PC-9 (cell line): Measurements from ENCODE around the gene CABCOCO1. TPM values are rescaled to one million over a fixed set of nuclear protein-coding genes. Genes with fewer than 3 reads are reported as not detected.
"Not testable (repeated sequence)": the region's sequence is repeated elsewhere in the genome, so short reads cannot be mapped to it uniquely, and the experiment has no call there.

Source experiments
- BruUV-seq: library from RNA; stranded (reverse); fragments of 400-500 nt; replicated peaks from 2 replicates; lab custom pipeline; 2021; lab: Mats Ljungman, UMichigan
- CTCF ChIA-PET: fragments of 300-600 bp; sonication (Branson Sonifier 250); formaldehyde crosslinking; loops from one replicate; lab custom pipeline; 2022; ENCODE audit warnings: antibody characterized with exemption; lab: Charles Lee
- POLR2A ChIA-PET: fragments of 300-600 bp; sonication (Branson Sonifier 250); formaldehyde crosslinking; loops from one replicate; lab custom pipeline; 2022; ENCODE audit warnings: antibody characterized with exemption; ENCODE audit not compliant: unreplicated experiment; lab: Charles Lee
- DNase-seq, 2 experiments: peaks; one replicate each; pipeline versions ENCODE4 v3.0.0 to v3.0.0-alpha.2; 2015 to 2022; ENCODE audit warnings: mixed read lengths in 1 of 2
- H2AFZ ChIP-seq: fragments of 200-600 bp; sonication (generic); 2 replicates; pipeline ENCODE4 v1.8.1; 2017; ENCODE audit warnings: antibody characterized with exemption
- H3F3A ChIP-seq: fragments of 200-600 bp; sonication (generic); 2 replicates; pipeline ENCODE4 v1.8.1; 2017; ENCODE audit warnings: antibody characterized with exemption, mild to moderate bottlenecking, low read depth; ENCODE audit not compliant: insufficient read depth
- H3K27ac ChIP-seq: fragments of 200-600 bp; sonication (generic); 2 replicates; pipeline ENCODE4 v1.6.1; 2016; ENCODE audit warnings: mixed run types
- H3K27me3 ChIP-seq: fragments of 200-600 bp; sonication (generic); 2 replicates; pipeline ENCODE4 v1.6.1; 2016; ENCODE audit warnings: low read depth, mixed run types; ENCODE audit not compliant: insufficient read depth
- H3K36me3 ChIP-seq: fragments of 200-600 bp; sonication (generic); 2 replicates; pipeline ENCODE4 v1.6.1; 2016; ENCODE audit warnings: low read depth, mixed run types
- H3K4me1 ChIP-seq: fragments of 200-600 bp; sonication (generic); replicated peaks from 2 replicates; pipeline ENCODE4 v1.6.1; 2016; ENCODE audit warnings: mixed run types; ENCODE audit not compliant: insufficient read depth
- H3K4me2 ChIP-seq: fragments of 200-600 bp; sonication (generic); 2 replicates; pipeline ENCODE4 v1.6.1; 2017; ENCODE audit warnings: mixed run types
- H3K4me3 ChIP-seq: fragments of 200-600 bp; sonication (generic); 2 replicates; pipeline ENCODE4 v1.6.1; 2016; ENCODE audit warnings: mixed run types
- H3K79me2 ChIP-seq: fragments of 200-600 bp; sonication (generic); 2 replicates; pipeline ENCODE4 v1.6.1; 2017; ENCODE audit warnings: low read depth, mixed run types
- H3K9me2 ChIP-seq: fragments of 200-600 bp; sonication (generic); 2 replicates; pipeline ENCODE4 v1.8.1; 2017; ENCODE audit warnings: mild to moderate bottlenecking; ENCODE audit not compliant: insufficient read depth
- H3K9me3 ChIP-seq: fragments of 200-600 bp; sonication (generic); 2 replicates; pipeline ENCODE4 v1.8.1; 2016; ENCODE audit warnings: low read depth; ENCODE audit not compliant: insufficient read depth
- H4K20me1 ChIP-seq: fragments of 200-600 bp; sonication (generic); 2 replicates; pipeline ENCODE4 v1.8.1; 2017; ENCODE audit not compliant: insufficient read depth
- EZH2 ChIP-seq: fragments of 200-600 bp; sonication (generic); IDR thresholded peaks from 2 replicates; pipeline ENCODE4 v1.8.0; 2017; ENCODE audit warnings: antibody characterized with exemption, low read depth
- intact Hi-C: fragments of 100-400 bp; cut with micrococcal nuclease; formaldehyde crosslinking; loops from one replicate; pipeline ENCODE4 v1.10.0; 2022; ENCODE audit not compliant: unreplicated experiment
- total RNA-seq: library from RNA; stranded (reverse); gene quantifications from 2 replicates; pipeline ENCODE4 v1.2.3, GENCODE V29; 2021
- TF ChIP-seq, protein P1 (sequence below): fragments of 200-600 bp; sonication (generic); conservative IDR thresholded peaks from 2 replicates; pipeline ENCODE4 v1.6.1; 2017; ENCODE audit warnings: mixed run types, antibody characterized with exemption, mild to moderate bottlenecking, moderate library complexity

The CABCOCO1 gene
- total RNA-seq, 1 experiment from 2014 or later = not detected

DNA sequence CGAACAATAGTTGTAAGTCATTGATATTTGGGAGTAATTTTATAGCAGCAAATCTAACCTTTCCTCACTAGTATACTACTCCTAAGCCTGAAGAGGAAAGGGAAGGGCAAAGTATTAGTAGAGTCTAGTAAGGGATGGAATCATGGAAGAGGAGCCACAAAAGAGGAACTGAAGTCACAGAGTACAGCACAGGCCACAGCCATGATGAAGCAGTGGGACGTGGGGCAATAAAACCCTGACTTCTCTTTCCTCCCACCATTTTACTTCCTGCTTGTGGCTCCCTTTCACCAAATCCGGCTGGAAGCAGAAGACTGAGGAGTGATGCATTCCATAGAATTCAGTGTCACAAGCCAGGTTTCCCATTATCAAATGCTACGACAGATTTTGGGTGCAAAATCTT lies 58.7 kb downstream of the CABCOCO1 start:
- DNase-seq = no peak
- TF ChIP-seq, protein P1, sequence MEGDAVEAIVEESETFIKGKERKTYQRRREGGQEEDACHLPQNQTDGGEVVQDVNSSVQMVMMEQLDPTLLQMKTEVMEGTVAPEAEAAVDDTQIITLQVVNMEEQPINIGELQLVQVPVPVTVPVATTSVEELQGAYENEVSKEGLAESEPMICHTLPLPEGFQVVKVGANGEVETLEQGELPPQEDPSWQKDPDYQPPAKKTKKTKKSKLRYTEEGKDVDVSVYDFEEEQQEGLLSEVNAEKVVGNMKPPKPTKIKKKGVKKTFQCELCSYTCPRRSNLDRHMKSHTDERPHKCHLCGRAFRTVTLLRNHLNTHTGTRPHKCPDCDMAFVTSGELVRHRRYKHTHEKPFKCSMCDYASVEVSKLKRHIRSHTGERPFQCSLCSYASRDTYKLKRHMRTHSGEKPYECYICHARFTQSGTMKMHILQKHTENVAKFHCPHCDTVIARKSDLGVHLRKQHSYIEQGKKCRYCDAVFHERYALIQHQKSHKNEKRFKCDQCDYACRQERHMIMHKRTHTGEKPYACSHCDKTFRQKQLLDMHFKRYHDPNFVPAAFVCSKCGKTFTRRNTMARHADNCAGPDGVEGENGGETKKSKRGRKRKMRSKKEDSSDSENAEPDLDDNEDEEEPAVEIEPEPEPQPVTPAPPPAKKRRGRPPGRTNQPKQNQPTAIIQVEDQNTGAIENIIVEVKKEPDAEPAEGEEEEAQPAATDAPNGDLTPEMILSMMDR = no peak
- TF ChIP-seq EZH2 = no peak
- no peaks in the 10 kb centered on the region; the same call in 1 of the 2 replicates for H3K9me2 ChIP-seq
- intact Hi-C loops = loop anchor here (10.0 kb wide), 1 partner anchor 117 kb away; no protein-coding TSS in a partner anchor
- POLR2A ChIA-PET = no interaction called here
- H3F3A ChIP-seq = no peaks in the 10 kb centered on the region
- CTCF ChIA-PET = no interaction called here
- H3K9me3 ChIP-seq = no peaks in the 10 kb centered on the region
- H4K20me1 ChIP-seq = no peaks in the 10 kb centered on the region
- no peak overlapping the region for H2AFZ ChIP-seq
- H3K36me3 ChIP-seq = no peaks in the 10 kb centered on the region
- H3K79me2 ChIP-seq = no peaks in the 10 kb centered on the region
- no peaks in the 10 kb centered on the region for H3K27me3 ChIP-seq
- H3K4me1 ChIP-seq = no peaks in the 10 kb centered on the region
- H3K27ac ChIP-seq = no peak overlapping the region
- no TSS peak for BruUV-seq
- H3K4me3 ChIP-seq = no peak overlapping the region
- H3K4me2 ChIP-seq = no peak overlapping the region

DNA sequence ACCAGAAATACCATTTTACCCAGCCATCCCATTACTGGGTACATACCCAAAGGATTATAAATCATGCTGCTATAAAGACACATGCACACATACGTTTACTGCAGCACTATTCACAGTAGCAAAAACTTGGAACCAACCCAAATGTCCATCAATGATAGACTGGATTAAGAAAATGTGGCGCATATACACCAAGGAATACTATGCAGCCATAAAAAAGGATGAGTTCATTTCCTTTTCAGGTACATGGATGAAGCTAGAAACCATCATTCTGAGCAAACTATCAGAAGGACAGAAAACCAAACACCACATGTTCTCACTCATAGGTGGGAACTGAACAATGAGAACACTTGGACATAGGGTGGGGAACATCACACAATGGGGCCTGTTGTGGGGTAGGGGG lies 62.5 kb downstream of the CABCOCO1 start:
- H3K27me3 ChIP-seq, H4K20me1 ChIP-seq, H3K4me3 ChIP-seq, H3F3A ChIP-seq, H2AFZ ChIP-seq, H3K4me1 ChIP-seq, H3K79me2 ChIP-seq, CTCF ChIA-PET, H3K4me2 ChIP-seq, H3K9me2 ChIP-seq, H3K36me3 ChIP-seq, POLR2A ChIA-PET, DNase-seq, H3K27ac ChIP-seq, BruUV-seq, H3K9me3 ChIP-seq: not testable (repeated sequence)
- intact Hi-C loops = loop anchor here (10.0 kb wide), 1 partner anchor 120 kb away; no protein-coding TSS in a partner anchor

GRCh38 chr10:61729596-61729995 lies 66.9 kb downstream of the CABCOCO1 start:
- H2AFZ ChIP-seq = no peak overlapping the region
- no peaks in the 10 kb centered on the region for H3K36me3 ChIP-seq
- H3K27me3 ChIP-seq = no peaks in the 10 kb centered on the region
- intact Hi-C loops = loop anchor here (10.0 kb wide), 1 partner anchor 125 kb away; no protein-coding TSS in a partner anchor
- no peaks in the 10 kb centered on the region for H3F3A ChIP-seq
- H3K9me3 ChIP-seq = no peaks in the 10 kb centered on the region
- no peaks in the 10 kb centered on the region for H4K20me1 ChIP-seq
- H3K4me3 ChIP-seq = no peak overlapping the region
- ChIA-PET CTCF (no interaction called here), POLR2A (no interaction called here)
- no peaks in the 10 kb centered on the region for H3K79me2 ChIP-seq
- H3K9me2 ChIP-seq = no peaks in the 10 kb centered on the region
- no peak for DNase-seq
- H3K4me2 ChIP-seq = no peak overlapping the region
- no peaks in the 10 kb centered on the region for H3K4me1 ChIP-seq
- no TSS peak for BruUV-seq
- TF ChIP-seq, protein P1 = no peak
- TF ChIP-seq EZH2 = no peak
- no peak overlapping the region for H3K27ac ChIP-seq

DNA sequence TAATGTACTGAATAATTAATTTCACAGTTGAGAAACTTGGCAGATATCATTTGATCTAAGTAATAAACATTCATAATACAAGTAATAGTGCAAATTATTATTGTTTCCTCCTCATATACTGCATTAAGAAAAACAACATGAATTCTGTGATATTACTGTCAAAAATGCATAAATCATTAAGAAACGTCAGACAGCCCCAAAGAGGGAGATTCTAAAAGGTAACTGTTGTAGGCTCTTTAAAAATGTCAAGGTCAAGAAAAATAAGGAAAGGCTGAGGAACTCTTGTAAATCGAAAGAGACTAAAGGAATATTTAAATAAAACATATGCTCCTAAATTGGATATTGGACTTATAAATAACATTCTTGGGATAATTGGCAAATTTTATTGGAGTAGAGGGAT lies 67.9 kb downstream of the CABCOCO1 start:
- BruUV-seq = no TSS peak
- no peaks in the 10 kb centered on the region for H4K20me1 ChIP-seq
- H3K9me2 ChIP-seq = no peaks in the 10 kb centered on the region
- H3F3A ChIP-seq = no peaks in the 10 kb centered on the region
- TF ChIP-seq EZH2 = no peak
- TF ChIP-seq, protein P1 = no peak
- H3K4me2 ChIP-seq = no peak overlapping the region
- no peaks in the 10 kb centered on the region for H3K27me3 ChIP-seq
- intact Hi-C loops = loop anchor here (5.0 to 10.0 kb wide), 5 partner anchors 172 to 913 kb away; partner anchors contain the start of gene ARID5B
- H3K9me3 ChIP-seq = no peaks in the 10 kb centered on the region
- no peaks in the 10 kb centered on the region for H3K4me1 ChIP-seq
- POLR2A ChIA-PET = no interaction called here
- no peak overlapping the region for H2AFZ ChIP-seq
- H3K4me3 ChIP-seq = no peak overlapping the region
- no peak overlapping the region for H3K27ac ChIP-seq
- no peaks in the 10 kb centered on the region for H3K79me2 ChIP-seq
- H3K36me3 ChIP-seq = no peaks in the 10 kb centered on the region
- no peak for DNase-seq
- CTCF ChIA-PET = no interaction called here
